HepG2 (cell line): ENCODE results near the gene SLC8A2. TPM values are rescaled to one million over a fixed set of nuclear protein-coding genes. Genes with fewer than 3 reads are reported as not detected.

Experiments used
- ASH2L ChIP-seq: fragments of 300-600, 200-600 bp; sonication (generic); IDR thresholded peaks from 2 replicates; pipeline ENCODE4 v1.7.0; 2017; ENCODE audit warnings: low read depth, mild to moderate bottlenecking, moderate library complexity, mixed read lengths, low read length; ENCODE audit not compliant: insufficient read length
- FOXP1 ChIP-seq, 2 experiments: fragments of 450-650 bp in 1 of 2; IDR thresholded peaks; 2 replicates each; pipeline ENCODE4 v1.6.1; 2017 to 2018; ENCODE audit warnings: antibody characterized with exemption in 1 of 2
- HOXA3 ChIP-seq: sonication (generic); formaldehyde crosslinking; IDR thresholded peaks from 2 replicates; pipeline ENCODE4 v1.5.0; 2020; ENCODE audit warnings: missing genetic modification reagents
- RXRA ChIP-seq: sonication (generic); formaldehyde crosslinking; IDR thresholded peaks from 2 replicates; pipeline ENCODE4 v1.5.1; 2020; ENCODE audit warnings: missing genetic modification reagents
- SKI ChIP-seq: fragments of 450-650 bp; IDR thresholded peaks from one replicate; pipeline ENCODE4 v1.6.1; 2018; ENCODE audit warnings: mild to moderate bottlenecking; ENCODE audit not compliant: partially characterized antibody
- SMARCC2 ChIP-seq: fragments of 450-650 bp; IDR thresholded peaks from 2 replicates; pipeline ENCODE4 v1.6.1; 2017; ENCODE audit warnings: antibody characterized with exemption, mild to moderate bottlenecking
- TBL1XR1 ChIP-seq: fragments of 150-350 bp; IDR thresholded peaks from 2 replicates; pipeline ENCODE4 v1.6.1; 2014; ENCODE audit warnings: borderline replicate concordance, low read length; ENCODE audit not compliant: partially characterized antibody
- TBX3 ChIP-seq: fragments of 450-650 bp; IDR thresholded peaks from 2 replicates; pipeline ENCODE4 v1.6.1; 2017; ENCODE audit warnings: antibody characterized with exemption, mild to moderate bottlenecking, inconsistent platforms, borderline replicate concordance
- THAP8 ChIP-seq: sonication (generic); formaldehyde crosslinking; IDR thresholded peaks from 2 replicates; pipeline ENCODE4 v1.5.1; 2020; ENCODE audit warnings: missing genetic modification reagents, mild to moderate bottlenecking, borderline replicate concordance
- ZNF329 ChIP-seq: sonication (generic); formaldehyde crosslinking; IDR thresholded peaks from 2 replicates; pipeline ENCODE4 v1.9.0; 2021; ENCODE audit warnings: low read depth, mild to moderate bottlenecking, missing genetic modification reagents
- ZNF362 ChIP-seq: sonication (generic); formaldehyde crosslinking; IDR thresholded peaks from 2 replicates; pipeline ENCODE4 v1.4.0; 2020; ENCODE audit warnings: missing genetic modification reagents, mild to moderate bottlenecking, borderline replicate concordance
- ZNF737 ChIP-seq: sonication (generic); formaldehyde crosslinking; IDR thresholded peaks from 2 replicates; pipeline ENCODE4 v1.5.0; 2020; ENCODE audit warnings: missing genetic modification reagents, mild to moderate bottlenecking, borderline replicate concordance
- polyA plus RNA-seq, 8 experiments: library from polyadenylated mRNA; depleted of rRNA in 3 of 8; stranded (reverse) in 7 of 8; unstranded in 1 of 8; fragments of >200 nt; fragmentation: Illumina TruSeq in 4 of 8; extraction: Trizol in 4 of 8; gene quantifications; 2 replicates each; pipeline versions ENCODE4 v1.2.1 to v1.2.3, GENCODE V29; 2011 to 2016; ENCODE audit warnings: low read depth in 4 of 8, missing spikeins in 1 of 8, mixed read lengths in 1 of 8; ENCODE audit not compliant: insufficient read depth in 1 of 8
- total RNA-seq, 5 experiments: library from RNA; depleted of rRNA; stranded (reverse); fragments of >200 nt; fragmentation: Illumina TruSeq; extraction: Trizol; gene quantifications; 2 replicates each; pipeline ENCODE4 v1.2.3, GENCODE V29; 2016; ENCODE audit warnings: low read depth in 1 of 5
- TF ChIP-seq, protein P1 (sequence below): sonication (generic); formaldehyde crosslinking; IDR thresholded peaks from 2 replicates; pipeline ENCODE4 v1.4.0; 2020; ENCODE audit warnings: low read depth, missing genetic modification reagents
- TF ChIP-seq, protein P2 (sequence below): sonication (generic); formaldehyde crosslinking; conservative IDR thresholded peaks from 2 replicates; pipeline ENCODE4 v1.4.0; 2020; ENCODE audit warnings: missing genetic modification reagents
- TF ChIP-seq, protein P3 (sequence below): IDR thresholded peaks from 2 replicates; pipeline ENCODE4 v1.6.1; 2016

The SLC8A2 gene
- total and polyA plus RNA-seq, 2 of the 13 experiments (the other 11 are each of a cell fraction or from before 2014, with no cell fraction given): 0.02 TPM; not detected in 1

DNA sequence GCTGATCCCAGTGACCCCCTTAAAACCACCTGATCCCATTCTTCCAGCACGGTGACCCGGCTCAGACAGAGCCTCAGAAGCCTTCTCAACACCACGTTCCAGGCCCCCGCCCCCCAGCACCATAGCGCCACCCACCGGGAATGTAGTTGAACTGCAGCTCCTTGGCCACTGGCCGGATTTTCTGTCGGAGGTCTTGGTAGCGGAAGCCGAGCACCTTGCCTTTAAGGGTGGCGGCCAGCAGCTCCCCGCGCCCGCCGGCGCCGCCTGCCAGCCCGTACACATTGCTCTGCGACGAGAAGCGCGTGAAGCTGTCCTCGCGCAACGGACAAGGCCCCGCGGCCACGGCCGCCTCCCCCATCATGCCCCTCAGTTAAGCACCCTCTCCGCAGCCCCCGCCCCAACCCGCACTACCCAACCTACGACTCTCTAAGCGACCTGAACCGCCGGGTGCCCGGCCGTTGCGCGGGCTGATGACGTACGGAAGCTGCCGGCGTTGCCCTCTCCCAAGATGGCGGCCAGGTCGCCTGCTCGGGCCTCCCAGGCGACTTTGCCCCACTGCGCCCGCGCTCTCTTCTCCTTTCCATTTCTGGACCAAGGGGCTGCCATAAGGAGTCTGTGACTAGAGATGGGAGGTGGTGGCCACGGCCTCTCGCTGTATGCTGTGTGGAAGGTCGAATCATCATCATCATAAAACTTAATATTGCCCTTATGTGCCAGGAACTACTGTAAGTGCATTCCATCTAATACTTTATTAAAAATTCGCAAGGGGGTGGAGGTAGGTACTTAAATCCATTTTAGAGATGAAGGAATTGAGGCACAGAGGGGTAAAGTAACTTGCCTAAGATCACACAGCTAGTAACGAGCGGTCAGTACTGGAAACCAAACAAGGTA, 12.4 kb upstream of the SLC8A2 start, which contains the start of gene KPTN (continued):
- TF ChIP-seq, protein P1, sequence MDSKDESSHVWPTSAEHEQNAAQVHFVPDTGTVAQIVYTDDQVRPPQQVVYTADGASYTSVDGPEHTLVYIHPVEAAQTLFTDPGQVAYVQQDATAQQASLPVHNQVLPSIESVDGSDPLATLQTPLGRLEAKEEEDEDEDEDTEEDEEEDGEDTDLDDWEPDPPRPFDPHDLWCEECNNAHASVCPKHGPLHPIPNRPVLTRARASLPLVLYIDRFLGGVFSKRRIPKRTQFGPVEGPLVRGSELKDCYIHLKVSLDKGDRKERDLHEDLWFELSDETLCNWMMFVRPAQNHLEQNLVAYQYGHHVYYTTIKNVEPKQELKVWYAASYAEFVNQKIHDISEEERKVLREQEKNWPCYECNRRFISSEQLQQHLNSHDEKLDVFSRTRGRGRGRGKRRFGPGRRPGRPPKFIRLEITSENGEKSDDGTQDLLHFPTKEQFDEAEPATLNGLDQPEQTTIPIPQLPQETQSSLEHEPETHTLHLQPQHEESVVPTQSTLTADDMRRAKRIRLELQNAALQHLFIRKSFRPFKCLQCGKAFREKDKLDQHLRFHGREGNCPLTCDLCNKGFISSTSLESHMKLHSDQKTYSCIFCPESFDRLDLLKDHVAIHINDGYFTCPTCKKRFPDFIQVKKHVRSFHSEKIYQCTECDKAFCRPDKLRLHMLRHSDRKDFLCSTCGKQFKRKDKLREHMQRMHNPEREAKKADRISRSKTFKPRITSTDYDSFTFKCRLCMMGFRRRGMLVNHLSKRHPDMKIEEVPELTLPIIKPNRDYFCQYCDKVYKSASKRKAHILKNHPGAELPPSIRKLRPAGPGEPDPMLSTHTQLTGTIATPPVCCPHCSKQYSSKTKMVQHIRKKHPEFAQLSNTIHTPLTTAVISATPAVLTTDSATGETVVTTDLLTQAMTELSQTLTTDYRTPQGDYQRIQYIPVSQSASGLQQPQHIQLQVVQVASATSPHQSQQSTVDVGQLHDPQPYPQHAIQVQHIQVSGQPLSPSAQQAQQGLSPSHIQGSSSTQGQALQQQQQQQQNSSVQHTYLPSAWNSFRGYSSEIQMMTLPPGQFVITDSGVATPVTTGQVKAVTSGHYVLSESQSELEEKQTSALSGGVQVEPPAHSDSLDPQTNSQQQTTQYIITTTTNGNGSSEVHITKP (CRISPR knock-in tag): no peak
- TF ChIP-seq TBL1XR1 (no peak), FOXP1 (IDR thresholded peaks at IDR 0.05) (no peak), FOXP1 (CRISPR knock-in tag; IDR thresholded peaks at IDR 0.05) (no peak), RXRA (CRISPR knock-in tag) (peak; percentile 51), ZNF737 (peak; percentile 77; the same call in 1 of the 2 replicates), ASH2L (peak; percentile 79), HOXA3 (CRISPR knock-in tag) (peak; percentile 99), THAP8 (CRISPR knock-in tag) (no peak), SMARCC2 (no peak), ZNF362 (no peak), ZNF329 (0 out of 2 replicates have a peak, but pooled peaks have one; percentile 56), TBX3 (no peak), SKI (no peak)
- TF ChIP-seq, protein P2, sequence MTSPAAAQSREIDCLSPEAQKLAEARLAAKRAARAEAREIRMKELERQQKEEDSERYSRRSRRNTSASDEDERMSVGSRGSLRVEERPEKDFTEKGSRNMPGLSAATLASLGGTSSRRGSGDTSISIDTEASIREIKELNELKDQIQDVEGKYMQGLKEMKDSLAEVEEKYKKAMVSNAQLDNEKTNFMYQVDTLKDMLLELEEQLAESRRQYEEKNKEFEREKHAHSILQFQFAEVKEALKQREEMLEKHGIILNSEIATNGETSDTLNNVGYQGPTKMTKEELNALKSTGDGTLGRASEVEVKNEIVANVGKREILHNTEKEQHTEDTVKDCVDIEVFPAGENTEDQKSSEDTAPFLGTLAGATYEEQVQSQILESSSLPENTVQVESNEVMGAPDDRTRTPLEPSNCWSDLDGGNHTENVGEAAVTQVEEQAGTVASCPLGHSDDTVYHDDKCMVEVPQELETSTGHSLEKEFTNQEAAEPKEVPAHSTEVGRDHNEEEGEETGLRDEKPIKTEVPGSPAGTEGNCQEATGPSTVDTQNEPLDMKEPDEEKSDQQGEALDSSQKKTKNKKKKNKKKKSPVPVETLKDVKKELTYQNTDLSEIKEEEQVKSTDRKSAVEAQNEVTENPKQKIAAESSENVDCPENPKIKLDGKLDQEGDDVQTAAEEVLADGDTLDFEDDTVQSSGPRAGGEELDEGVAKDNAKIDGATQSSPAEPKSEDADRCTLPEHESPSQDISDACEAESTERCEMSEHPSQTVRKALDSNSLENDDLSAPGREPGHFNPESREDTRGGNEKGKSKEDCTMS (CRISPR knock-in tag): no peak
- TF ChIP-seq, protein P3, sequence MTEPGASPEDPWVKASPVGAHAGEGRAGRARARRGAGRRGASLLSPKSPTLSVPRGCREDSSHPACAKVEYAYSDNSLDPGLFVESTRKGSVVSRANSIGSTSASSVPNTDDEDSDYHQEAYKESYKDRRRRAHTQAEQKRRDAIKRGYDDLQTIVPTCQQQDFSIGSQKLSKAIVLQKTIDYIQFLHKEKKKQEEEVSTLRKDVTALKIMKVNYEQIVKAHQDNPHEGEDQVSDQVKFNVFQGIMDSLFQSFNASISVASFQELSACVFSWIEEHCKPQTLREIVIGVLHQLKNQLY (CRISPR knock-in tag): no peak
